Large intestine (tissue), 3 donors: ENCODE results near the gene MIER2. TPM values are rescaled to one million over a fixed set of nuclear protein-coding genes. Genes with fewer than 3 reads are reported as not detected.

Source experiments
- DNase-seq, 2 donors: peaks; one replicate each; pipeline versions ENCODE4 v3.0.0 to v3.0.0-alpha.2; 2013
- H3K27ac ChIP-seq: one replicate; pipeline ENCODE4 v1.5.1; 2013; ENCODE audit warnings: low read length
- H3K27me3 ChIP-seq: 2 replicates; pipeline ENCODE4 v1.6.1; 2013; ENCODE audit warnings: low read length; ENCODE audit not compliant: control insufficient read depth, insufficient read depth
- H3K36me3 ChIP-seq: 2 replicates; pipeline ENCODE4 v1.6.1; 2013; ENCODE audit warnings: low read length; ENCODE audit not compliant: control insufficient read depth, insufficient read depth
- H3K4me1 ChIP-seq: one replicate; pipeline ENCODE4 v1.6.1; 2013; ENCODE audit warnings: low read length; ENCODE audit not compliant: control insufficient read depth, insufficient read depth
- H3K4me3 ChIP-seq: one replicate; pipeline ENCODE4 v1.5.1; 2013; ENCODE audit warnings: low read length
- H3K9me3 ChIP-seq: one replicate; pipeline ENCODE4 v1.6.1; 2013; ENCODE audit warnings: mild to moderate bottlenecking, low read depth, low read length, moderate library complexity; ENCODE audit not compliant: control insufficient read depth
- WGBS: methylation state at CpG from one replicate; pipeline ENCODE4 v1.1.5; 2013; ENCODE audit warnings: low lambda C conversion rate; ENCODE audit not compliant: insufficient coverage; 5-methylcytosine and 5-hydroxymethylcytosine counted together
- polyA plus RNA-seq: library from polyadenylated mRNA; unstranded; fragments of 120-200 nt; gene quantifications from one replicate; pipeline ENCODE4 v1.2.1, GENCODE V29; 2013

The MIER2 gene
- polyA plus RNA-seq, 1 donor = 21.0 TPM

DNA sequence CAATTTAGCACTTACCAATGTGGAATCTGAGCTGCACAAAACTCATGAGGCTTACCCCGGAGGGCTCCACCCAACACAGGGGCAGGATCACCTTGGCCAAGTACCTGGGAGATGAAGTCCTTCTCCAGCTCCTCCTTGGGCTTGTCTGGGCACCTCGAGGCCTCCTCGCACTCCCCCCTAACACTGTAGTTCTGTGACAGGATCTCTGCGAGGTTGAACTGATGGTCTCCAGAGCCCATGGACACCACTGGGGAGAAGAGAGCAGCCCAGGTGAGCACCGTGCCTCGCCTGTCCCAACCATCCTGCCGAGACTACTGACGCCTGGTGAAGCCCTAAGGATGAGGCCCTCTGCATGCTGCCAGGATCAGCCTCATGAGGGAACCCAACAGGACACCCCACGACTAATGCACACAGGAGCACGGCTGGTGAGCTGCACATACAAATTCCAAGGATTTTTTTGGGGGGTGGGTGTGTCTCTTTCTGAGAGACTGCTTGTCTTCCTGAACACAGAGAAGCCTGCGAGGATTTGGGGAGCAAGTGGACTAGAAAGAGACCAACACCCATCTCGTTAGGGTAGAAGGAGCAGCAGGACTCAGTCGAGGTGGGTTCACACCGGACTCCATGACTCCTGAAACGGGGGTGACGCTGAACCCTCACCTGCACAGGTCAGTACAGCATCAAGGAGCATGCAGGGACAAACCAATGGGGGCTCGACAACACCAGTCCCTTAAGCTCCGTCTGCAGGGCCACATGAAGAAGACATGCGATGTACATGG lies 10.1 kb downstream of the MIER2 start:
- Histone ChIP-seq H3K9me3 (no peaks in the 10 kb centered on the region), H3K4me1 (no peaks in the 10 kb centered on the region), H3K4me3 (no peak overlapping the region), H3K27ac (no peak overlapping the region), H3K27me3 (no peaks in the 10 kb centered on the region), H3K36me3 (peaks cover 39% of the 10 kb centered on the region)
- 40% methylated on average over 1 of the region's 19 CpGs for WGBS
- no peak for DNase-seq

DNA sequence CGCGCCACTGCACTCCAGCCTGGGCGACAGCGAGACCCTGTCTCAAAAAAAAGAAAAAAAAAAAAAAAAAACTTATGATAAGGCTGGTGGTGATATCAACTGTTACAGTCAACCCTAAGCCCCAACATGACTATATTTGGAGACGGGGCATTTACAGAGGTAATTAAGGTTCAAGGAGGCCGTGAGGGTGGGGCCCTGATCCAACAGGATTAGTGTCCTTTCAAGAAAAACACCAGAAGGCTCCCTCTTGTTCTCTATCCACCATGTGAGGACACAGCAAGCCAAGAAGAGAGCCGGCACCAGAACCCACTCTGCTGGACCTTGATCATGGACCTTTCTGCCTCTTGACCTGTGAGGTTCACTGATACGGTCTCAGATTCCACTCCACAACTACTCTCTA lies 14.1 kb downstream of the MIER2 start:
- Histone ChIP-seq H3K27ac (no peak overlapping the region), H3K4me3 (no peak overlapping the region), H3K9me3 (peaks cover 8% of the 10 kb centered on the region), H3K4me1 (no peaks in the 10 kb centered on the region), H3K36me3 (peaks cover 68% of the 10 kb centered on the region), H3K27me3 (no peaks in the 10 kb centered on the region)
- DNase-seq = no peak
- WGBS = no CpG with 5 or more reads among the region's 8 CpGs

DNA sequence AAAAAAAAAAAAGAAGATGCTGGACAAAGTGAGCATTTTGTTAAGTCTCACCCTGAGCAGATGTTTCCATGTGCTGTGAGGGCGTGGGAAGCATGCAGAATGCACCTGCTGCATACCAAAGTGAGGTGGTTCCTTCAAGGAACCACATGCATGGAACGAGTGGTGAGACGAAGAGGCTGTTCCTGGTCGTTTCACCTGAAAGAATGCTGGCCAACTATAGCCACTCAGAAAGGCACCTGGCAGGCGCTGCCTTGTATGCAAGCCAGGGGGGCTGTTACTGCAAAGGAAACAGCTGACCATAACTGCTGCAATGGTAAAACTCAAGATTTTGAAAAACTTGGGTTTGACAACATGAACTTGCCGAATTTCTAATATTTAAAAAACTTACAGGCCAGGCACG lies 14.7 kb downstream of the MIER2 start:
- DNase-seq = no peak
- Histone ChIP-seq H3K4me1 (no peaks in the 10 kb centered on the region), H3K9me3 (peaks cover 8% of the 10 kb centered on the region), H3K27ac (no peak overlapping the region), H3K4me3 (no peak overlapping the region), H3K27me3 (no peaks in the 10 kb centered on the region), H3K36me3 (peaks cover 71% of the 10 kb centered on the region)
- whole genome bisulfite sequencing = no CpG with 5 or more reads among the region's 7 CpGs

DNA sequence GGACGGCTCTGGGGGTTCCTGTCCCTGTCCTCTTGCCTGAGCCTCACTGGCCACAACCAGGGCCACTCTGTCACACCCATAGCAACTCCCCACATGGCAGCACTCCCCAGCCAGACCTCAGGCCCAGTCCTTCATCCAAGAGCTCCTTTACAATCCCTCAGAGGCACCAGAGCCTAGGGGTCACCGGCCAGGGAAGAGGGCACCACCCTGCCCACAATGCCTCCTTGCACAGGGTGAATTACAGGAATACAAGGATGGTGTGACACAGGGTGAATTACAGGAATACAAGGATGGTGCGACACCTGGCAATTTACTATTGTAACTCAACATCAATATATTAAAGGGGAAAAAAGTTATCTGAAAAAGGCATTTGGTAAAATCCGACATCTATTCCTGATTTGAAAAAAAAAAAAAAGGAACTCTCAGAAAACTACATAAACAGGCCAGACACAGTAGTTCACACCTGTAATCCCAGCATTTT lies 16.5 kb downstream of the MIER2 start:
- no CpG with 5 or more reads among the region's 4 CpGs for WGBS
- Histone ChIP-seq H3K36me3 (peaks cover 74% of the 10 kb centered on the region), H3K4me1 (no peaks in the 10 kb centered on the region), H3K27ac (no peak overlapping the region), H3K9me3 (peaks cover 15% of the 10 kb centered on the region), H3K27me3 (no peaks in the 10 kb centered on the region), H3K4me3 (no peak overlapping the region)
- no peak for DNase-seq

DNA sequence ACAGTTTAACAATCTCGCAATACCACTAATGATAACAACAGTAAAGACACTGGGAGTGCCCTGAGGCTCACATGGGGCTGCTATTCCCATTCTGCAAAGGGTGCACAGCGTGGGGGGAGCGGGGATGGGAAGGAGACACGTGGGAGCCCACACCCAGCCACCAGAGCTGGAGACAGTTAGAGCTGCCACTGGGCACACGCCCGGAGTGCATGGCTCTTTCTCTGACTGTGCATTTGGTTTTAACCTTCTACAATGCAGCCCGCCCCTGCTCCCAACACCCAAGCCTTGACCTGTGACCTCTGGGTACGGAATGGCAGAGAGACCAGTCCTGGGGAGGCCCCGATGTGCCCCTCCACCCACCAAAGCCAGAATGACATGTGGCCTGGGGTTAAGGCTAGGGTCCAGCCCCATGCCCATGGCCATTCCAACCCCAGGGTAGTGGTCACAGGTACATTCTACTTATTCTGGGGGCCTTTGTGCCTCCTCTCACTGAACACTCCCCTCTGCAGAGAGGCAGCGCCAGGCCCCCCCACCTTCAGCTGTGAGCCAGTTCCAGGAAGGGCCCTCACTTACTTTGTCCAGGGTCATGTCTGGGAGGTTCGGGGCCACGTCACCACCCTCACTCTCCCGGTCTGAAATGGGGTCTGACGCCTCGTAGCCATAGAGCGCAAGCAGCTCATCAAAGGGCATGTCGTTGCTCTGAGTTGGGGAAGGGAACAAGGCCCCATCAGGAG lies 17.1 kb downstream of the MIER2 start:
- no CpG with 5 or more reads among the region's 17 CpGs for WGBS
- H3K36me3 ChIP-seq = peaks cover 80% of the 10 kb centered on the region
- H3K27me3 ChIP-seq = no peaks in the 10 kb centered on the region
- no peak overlapping the region for H3K4me3 ChIP-seq
- H3K9me3 ChIP-seq = peaks cover 20% of the 10 kb centered on the region
- no peak for DNase-seq
- H3K4me1 ChIP-seq = no peaks in the 10 kb centered on the region
- H3K27ac ChIP-seq = no peak overlapping the region

DNA sequence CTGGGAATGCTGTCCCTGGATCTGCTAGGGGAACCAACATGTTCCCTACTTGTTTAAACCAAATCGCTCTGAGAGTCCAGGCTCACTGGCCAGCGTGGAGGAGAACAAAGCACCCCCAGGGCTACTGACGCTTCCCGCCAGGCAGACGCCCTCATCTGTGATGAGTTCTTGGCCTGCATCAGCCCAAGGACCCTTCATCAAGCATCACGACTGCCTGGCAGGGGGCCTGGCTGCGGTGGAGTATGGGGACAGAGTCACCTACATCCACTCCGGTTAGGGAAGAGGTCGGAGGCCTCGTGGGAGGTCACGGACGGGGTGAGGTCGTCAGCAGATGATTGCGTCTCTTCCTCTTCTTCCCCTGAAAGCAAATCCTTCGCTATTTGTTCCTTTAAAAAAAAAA lies 17.7 kb downstream of the MIER2 start:
- peaks cover 82% of the 10 kb centered on the region for H3K36me3 ChIP-seq
- H3K4me3 ChIP-seq = no peak overlapping the region
- WGBS = no CpG with 5 or more reads among the region's 15 CpGs
- DNase-seq = no peak
- H3K4me1 ChIP-seq = no peaks in the 10 kb centered on the region
- no peak overlapping the region for H3K27ac ChIP-seq
- H3K9me3 ChIP-seq = peaks cover 20% of the 10 kb centered on the region
- H3K27me3 ChIP-seq = no peaks in the 10 kb centered on the region

DNA sequence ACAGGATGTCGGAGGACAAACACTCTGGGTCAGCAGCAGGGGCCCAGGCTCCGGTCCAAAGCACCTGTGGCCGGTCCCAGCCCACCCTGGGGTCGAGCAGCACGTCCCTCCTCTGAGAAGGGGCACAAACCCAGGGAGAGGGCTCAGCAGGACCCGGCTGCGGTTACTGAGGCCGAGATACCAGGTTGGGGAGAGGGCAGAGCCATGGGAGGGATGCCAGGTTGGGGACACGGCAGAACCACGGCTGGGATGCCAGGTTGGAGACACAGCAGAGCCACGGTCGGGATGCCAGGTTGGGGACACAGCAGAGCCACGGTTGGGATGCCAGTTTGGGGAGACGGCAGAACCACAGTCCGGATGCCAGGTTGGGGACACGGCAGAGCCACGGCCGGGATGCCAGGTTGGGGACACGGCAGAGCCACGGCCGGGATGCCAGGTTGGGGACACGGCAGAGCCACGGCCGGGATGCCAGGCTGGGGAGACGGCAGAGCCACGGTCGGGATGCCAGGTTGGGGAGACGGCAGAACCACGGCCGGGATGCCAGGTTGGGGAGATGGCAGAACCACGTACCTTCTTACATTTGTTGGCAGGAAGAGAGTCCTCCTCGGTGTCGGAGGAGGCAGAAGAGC lies 18.5 kb downstream of the MIER2 start:
- no peaks in the 10 kb centered on the region for H3K27me3 ChIP-seq
- no peaks in the 10 kb centered on the region for H3K4me1 ChIP-seq
- no peak overlapping the region for H3K27ac ChIP-seq
- H3K4me3 ChIP-seq = no peak overlapping the region
- no peak for DNase-seq
- WGBS = no CpG with 5 or more reads among the region's 33 CpGs
- H3K9me3 ChIP-seq = peaks cover 20% of the 10 kb centered on the region
- H3K36me3 ChIP-seq = peaks cover 81% of the 10 kb centered on the region

DNA sequence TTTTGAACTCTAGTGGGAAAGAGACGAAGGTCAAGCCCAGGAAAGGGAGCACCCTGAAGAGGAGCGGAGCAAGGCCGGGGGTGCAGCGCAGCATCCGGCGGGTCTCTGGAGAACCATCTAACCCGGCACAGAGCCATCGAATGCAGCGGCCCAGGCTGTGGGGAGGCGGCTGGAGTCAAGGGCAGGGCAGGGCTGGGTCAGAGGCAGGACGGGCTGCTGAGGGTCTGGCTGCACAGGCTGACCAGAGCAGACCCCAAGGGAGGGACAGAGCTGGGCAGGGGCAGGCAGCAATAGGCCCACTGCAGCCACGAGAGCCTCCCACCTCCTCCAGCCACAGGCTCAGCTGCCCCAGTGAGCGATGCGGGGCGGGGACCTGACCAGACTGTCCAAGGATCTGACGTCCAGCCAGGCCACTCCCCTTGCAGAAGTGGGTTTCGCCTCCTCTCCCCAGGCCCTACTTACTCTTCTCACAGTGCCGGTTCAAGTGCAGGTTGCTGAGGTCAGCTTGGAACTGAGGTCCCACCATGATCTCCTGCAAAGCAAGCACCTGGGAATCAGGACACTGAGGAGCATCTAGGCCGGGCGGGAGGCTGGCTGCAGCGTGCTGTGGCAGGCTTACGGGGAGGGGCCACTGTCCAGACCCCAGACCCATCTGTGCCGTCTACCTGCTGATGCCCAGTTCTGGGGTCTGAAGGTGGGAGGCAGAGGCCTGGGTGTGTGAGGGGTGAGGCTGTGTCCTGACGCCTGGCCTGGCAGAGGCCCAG lies 19.2 kb downstream of the MIER2 start:
- Histone ChIP-seq H3K27me3 (no peaks in the 10 kb centered on the region), H3K4me3 (no peak overlapping the region), H3K36me3 (peaks cover 80% of the 10 kb centered on the region), H3K9me3 (peaks cover 22% of the 10 kb centered on the region), H3K4me1 (no peaks in the 10 kb centered on the region), H3K27ac (no peak overlapping the region)
- no peak for DNase-seq
- WGBS = no CpG with 5 or more reads among the region's 24 CpGs

DNA sequence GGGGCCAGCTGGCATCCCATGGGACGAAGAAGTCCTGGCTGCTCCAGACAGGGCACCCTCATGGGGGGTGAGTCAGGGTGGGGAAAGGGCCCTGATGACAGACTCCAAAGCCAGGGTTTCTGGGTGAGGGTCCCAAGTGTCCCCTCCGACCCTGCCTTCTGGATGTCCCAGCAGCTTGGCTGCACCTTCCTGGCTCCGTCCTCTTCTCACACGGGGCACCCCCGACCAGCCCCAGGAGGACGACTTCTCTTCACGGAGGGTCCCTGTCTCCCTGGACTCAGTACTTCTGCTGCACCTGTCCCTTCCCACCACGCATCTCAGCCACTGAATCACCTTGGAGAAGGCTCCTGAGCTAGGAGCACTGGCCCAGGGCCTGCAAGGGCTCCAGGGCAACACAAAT lies 19.9 kb downstream of the MIER2 start:
- H3K27me3 ChIP-seq = no peaks in the 10 kb centered on the region
- no peaks in the 10 kb centered on the region for H3K4me1 ChIP-seq
- H3K36me3 ChIP-seq = peaks cover 80% of the 10 kb centered on the region
- H3K27ac ChIP-seq = no peak overlapping the region
- H3K4me3 ChIP-seq = no peak overlapping the region
- no CpG with 5 or more reads among the region's 8 CpGs for WGBS
- H3K9me3 ChIP-seq = peaks cover 26% of the 10 kb centered on the region
- no peak for DNase-seq

DNA sequence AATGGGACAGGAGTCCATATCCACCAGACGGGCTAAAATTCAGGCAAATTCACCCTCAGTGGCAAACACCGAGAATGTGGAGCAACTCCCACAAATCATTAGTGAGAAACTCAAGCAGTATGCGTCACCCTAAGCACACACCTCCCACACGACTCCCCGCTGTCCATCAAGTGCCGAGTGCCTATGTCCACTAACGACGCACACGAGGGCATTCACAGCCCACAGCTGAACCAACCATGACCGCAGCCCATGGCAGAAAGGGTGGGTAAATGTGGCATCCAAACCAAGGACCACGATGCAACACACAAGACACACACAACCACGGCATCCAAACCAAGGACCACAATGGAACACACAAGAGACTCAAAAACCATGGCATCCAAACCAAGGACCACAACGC lies 22.0 kb downstream of the MIER2 start:
- peaks cover 65% of the 10 kb centered on the region for H3K36me3 ChIP-seq

More for the DNA sequence above, 22.0 kb downstream of the MIER2 start:
- Histone ChIP-seq H3K4me3 (no peak overlapping the region), H3K4me1 (no peaks in the 10 kb centered on the region), H3K27ac (no peak overlapping the region), H3K27me3 (no peaks in the 10 kb centered on the region), H3K9me3 (peaks cover 23% of the 10 kb centered on the region)
- WGBS = no CpG with 5 or more reads among the region's 13 CpGs
- no peak for DNase-seq
